Naive thymus-derived CD8-positive, alpha-beta T cell (primary cell): ENCODE results near the gene LRATD1. TPM values are rescaled to one million over a fixed set of nuclear protein-coding genes. Genes with fewer than 3 reads are reported as not detected.
A peak's percentile ranks its signal among the peaks of the same experiment; 100 is the strongest.
"Not testable (repeated sequence)": the region's sequence is repeated elsewhere in the genome, so short reads cannot be mapped to it uniquely, and the experiment has no call there.

Source experiments
- ATAC-seq, 2 donors: fragments of 150-1000 bp; cut with Tn5 transposase in 1 of 2; sonication (Bioruptor Pico), chemical (Tn5 transposase) in 1 of 2; 1 replicate in 1 of 2; 2 replicates in 1 of 2; pipeline ENCODE4 v1.10.0; 2021; ENCODE audit warnings: mild to moderate bottlenecking in 2 of 2, moderate library complexity in 2 of 2
- POLR2A ChIA-PET: fragments of 350-600 bp; sonication (Branson Sonifier 250); formaldehyde crosslinking; loops from one replicate; lab custom pipeline; 2021; ENCODE audit warnings: antibody characterized with exemption; lab: Charles Lee
- DNase-seq, 10 donors: peaks; one replicate each; pipeline versions ENCODE4 v3.0.0 to v3.0.0-alpha.2; 2020 to 2022
- H3K27ac Mint-ChIP-seq, 10 donors: one replicate each; pipeline ENCODE4 v1.8.0; 2020 to 2022; ENCODE audit warnings: mild to moderate bottlenecking in 10 of 10, mixed read lengths in 10 of 10, moderate library complexity in 4 of 10, inconsistent platforms in 1 of 10
- H3K27me3 Mint-ChIP-seq, 5 donors: one replicate each; pipeline ENCODE4 v1.8.0; 2021 to 2022; ENCODE audit warnings: mixed read lengths in 5 of 5
- H3K36me3 Mint-ChIP-seq, 3 donors: one replicate each; pipeline ENCODE4 v1.8.0; 2020 to 2022; ENCODE audit warnings: mixed read lengths in 3 of 3, mild to moderate bottlenecking in 2 of 3, inconsistent platforms in 1 of 3
- H3K4me1 Mint-ChIP-seq, 4 donors: one replicate each; pipeline ENCODE4 v1.8.0; 2021 to 2022; ENCODE audit warnings: mixed read lengths in 4 of 4
- H3K4me3 Mint-ChIP-seq, 10 donors: one replicate each; pipeline ENCODE4 v1.8.0; 2020 to 2022; ENCODE audit warnings: mild to moderate bottlenecking in 10 of 10, mixed read lengths in 10 of 10, moderate library complexity in 6 of 10, inconsistent platforms in 1 of 10
- H3K9me3 Mint-ChIP-seq, 9 donors: one replicate each; pipeline ENCODE4 v1.8.0; 2020 to 2022; ENCODE audit warnings: mixed read lengths in 9 of 9, mild to moderate bottlenecking in 3 of 9, inconsistent platforms in 1 of 9, moderate library complexity in 1 of 9
- polyA plus RNA-seq, 3 donors: library from polyadenylated mRNA; unstranded; fragments of 300-500 nt; fragmentation: Illumina TruSeq; gene quantifications; one replicate each; pipeline ENCODE4 v1.2.3, GENCODE V29; 2021
- total RNA-seq, 8 experiments: library from RNA in 2 of 8; stranded (reverse) in 2 of 8; gene quantifications; one replicate each; pipeline ENCODE4 v1.2.3 and lab custom pipeline; 2021 to 2026

LRATD1 gene
- total and polyA plus RNA-seq, 5 experiments from 2014 or later: not detected

- Mint-ChIP-seq H3K9me3 (peaks cover 0 to 20% (median 2%) of the 10 kb centered on the region in 9 donors), H3K36me3 (no peaks in the 10 kb centered on the region), H3K4me3 (no peak overlapping the region), H3K4me1 (no peaks in the 10 kb centered on the region), H3K27ac (peak overlapping the region in 1 of 10 donors; percentile 7), H3K27me3 (peaks cover 0 to 18% (median 7%) of the 10 kb centered on the region in 5 donors)
- DNase-seq (no peak), ATAC-seq (no peak)
- POLR2A ChIA-PET: no interaction called here
Observed at GRCh38 chr2:14616950-14617349, 15.6 kb upstream of the LRATD1 start.

- no peak overlapping the region for H3K4me3 Mint-ChIP-seq
- POLR2A ChIA-PET: no interaction called here
- no peaks in the 10 kb centered on the region for H3K4me1 Mint-ChIP-seq
- H3K27ac Mint-ChIP-seq: no peak overlapping the region
- no peak for DNase-seq
- H3K36me3 Mint-ChIP-seq: no peaks in the 10 kb centered on the region
- no peak for ATAC-seq
- H3K9me3 Mint-ChIP-seq: peaks cover 0 to 20% (median 2%) of the 10 kb centered on the region in 9 donors
- H3K27me3 Mint-ChIP-seq: peaks cover 0 to 18% (median 8%) of the 10 kb centered on the region in 5 donors
Observed at GRCh38 chr2:14619441-14619840, 13.1 kb upstream of the LRATD1 start.

GRCh38 chr2:14621114-14621513, 11.4 kb upstream of the LRATD1 start:
- Mint-ChIP-seq H3K27ac (no peak overlapping the region), H3K4me1 (no peaks in the 10 kb centered on the region), H3K9me3 (peaks cover 0 to 20% (median 2%) of the 10 kb centered on the region in 9 donors), H3K4me3 (no peak overlapping the region), H3K27me3 (peaks cover 0 to 15% (median 8%) of the 10 kb centered on the region in 5 donors), H3K36me3 (no peaks in the 10 kb centered on the region)
- POLR2A ChIA-PET: no interaction called here
- DNase-seq (no peak), ATAC-seq (no peak)

- Mint-ChIP-seq H3K27ac (no peak overlapping the region), H3K9me3 (peaks cover 0 to 20% (median 2%) of the 10 kb centered on the region in 9 donors), H3K36me3 (no peaks in the 10 kb centered on the region), H3K4me1 (no peaks in the 10 kb centered on the region), H3K27me3 (peaks cover 0 to 15% (median 8%) of the 10 kb centered on the region in 5 donors), H3K4me3 (no peak overlapping the region)
- ATAC-seq (no peak), DNase-seq (no peak)
- POLR2A ChIA-PET: no interaction called here
Observed at GRCh38 chr2:14621906-14622549, 10.5 kb upstream of the LRATD1 start.

- H3K4me3 Mint-ChIP-seq, DNase-seq, ATAC-seq, POLR2A ChIA-PET, H3K4me1 Mint-ChIP-seq, H3K27ac Mint-ChIP-seq, H3K36me3 Mint-ChIP-seq: not testable (repeated sequence)
- peaks cover 0 to 16% (median 8%) of the 10 kb centered on the region in 5 donors for H3K27me3 Mint-ChIP-seq
- H3K9me3 Mint-ChIP-seq: peaks cover 0 to 20% (median 3%) of the 10 kb centered on the region in 9 donors
Observed at GRCh38 chr2:14622550-14622939, 10.0 kb upstream of the LRATD1 start.

- peaks cover 0 to 26% (median 6%) of the 10 kb centered on the region in 9 donors for H3K9me3 Mint-ChIP-seq
- no peak overlapping the region for H3K27ac Mint-ChIP-seq
- no peaks in the 10 kb centered on the region for H3K36me3 Mint-ChIP-seq
- peaks cover 0 to 18% (median 8%) of the 10 kb centered on the region in 5 donors for H3K27me3 Mint-ChIP-seq
- ATAC-seq: no peak
- POLR2A ChIA-PET: no interaction called here
- H3K4me3 Mint-ChIP-seq: no peak overlapping the region
- no peak for DNase-seq
- H3K4me1 Mint-ChIP-seq: no peaks in the 10 kb centered on the region
Observed at GRCh38 chr2:14623237-14623636, 9.3 kb upstream of the LRATD1 start.

- ATAC-seq (no peak), DNase-seq (no peak)
- peaks cover 0 to 12% (median 3%) of the 10 kb centered on the region in 9 donors for H3K9me3 Mint-ChIP-seq
- H3K4me3 Mint-ChIP-seq: no peak overlapping the region
- no peaks in the 10 kb centered on the region for H3K36me3 Mint-ChIP-seq
- H3K27me3 Mint-ChIP-seq: peaks cover 12 to 40% (median 17%) of the 10 kb centered on the region in 5 donors
- no peaks in the 10 kb centered on the region for H3K4me1 Mint-ChIP-seq
- POLR2A ChIA-PET: no interaction called here
- no peak overlapping the region for H3K27ac Mint-ChIP-seq
Observed at GRCh38 chr2:14626873-14627272, 5.6 kb upstream of the LRATD1 start.

- peaks cover 0 to 5% (median 0%) of the 10 kb centered on the region in 3 donors for H3K36me3 Mint-ChIP-seq
- H3K4me1 Mint-ChIP-seq: peaks cover 0 to 5% (median 3%) of the 10 kb centered on the region in 4 donors
- no peak overlapping the region for H3K27ac Mint-ChIP-seq
- peaks cover 0 to 12% (median 3%) of the 10 kb centered on the region in 9 donors for H3K9me3 Mint-ChIP-seq
- no peak overlapping the region for H3K4me3 Mint-ChIP-seq
- no peak for DNase-seq
- peaks cover 19 to 58% (median 26%) of the 10 kb centered on the region in 5 donors for H3K27me3 Mint-ChIP-seq
- POLR2A ChIA-PET: no interaction called here
- ATAC-seq: no peak
Observed at GRCh38 chr2:14628901-14629300, 3.6 kb upstream of the LRATD1 start.

GRCh38 chr2:14631406-14632040, 994 bp upstream of the LRATD1 start:
- H3K36me3 Mint-ChIP-seq: peaks cover 0 to 5% (median 0%) of the 10 kb centered on the region in 3 donors
- POLR2A ChIA-PET: no interaction called here

GRCh38 chr2:14633061-14633460, 544 bp downstream of the LRATD1 start:
- peaks cover 0 to 16% (median 0%) of the 10 kb centered on the region in 9 donors for H3K9me3 Mint-ChIP-seq
- no peak for ATAC-seq
- H3K36me3 Mint-ChIP-seq: peaks cover 0 to 5% (median 5%) of the 10 kb centered on the region in 3 donors
- H3K27me3 Mint-ChIP-seq: peaks cover 27 to 81% (median 41%) of the 10 kb centered on the region in 5 donors
- no peak for DNase-seq
- H3K27ac Mint-ChIP-seq: no peak overlapping the region
- POLR2A ChIA-PET: no interaction called here
- H3K4me3 Mint-ChIP-seq: peak overlapping the region in 2 of 10 donors; percentile 19 to 63
- peaks cover 0 to 5% (median 3%) of the 10 kb centered on the region in 4 donors for H3K4me1 Mint-ChIP-seq

More at GRCh38 chr2:14631406-14632040, 994 bp upstream of the LRATD1 start:
- DNase-seq (no peak), ATAC-seq (no peak)
- no peak overlapping the region for H3K27ac Mint-ChIP-seq
- H3K27me3 Mint-ChIP-seq: peaks cover 19 to 78% (median 36%) of the 10 kb centered on the region in 5 donors
- H3K4me3 Mint-ChIP-seq: peak overlapping the region in 1 of 10 donors; percentile 22
- peaks cover 0 to 12% (median 3%) of the 10 kb centered on the region in 9 donors for H3K9me3 Mint-ChIP-seq
- H3K4me1 Mint-ChIP-seq: peaks cover 0 to 5% (median 3%) of the 10 kb centered on the region in 4 donors

GRCh38 chr2:14633461-14634181, 1.1 kb downstream of the LRATD1 start:
- peaks cover 26 to 76% (median 42%) of the 10 kb centered on the region in 5 donors for H3K27me3 Mint-ChIP-seq
- peaks cover 0 to 13% (median 0%) of the 10 kb centered on the region in 9 donors for H3K9me3 Mint-ChIP-seq
- peak overlapping the region in 1 of 10 donors; percentile 19 for H3K4me3 Mint-ChIP-seq
- peak in 1 of 2 donors; percentile 20 for ATAC-seq
- no peak for DNase-seq
- H3K4me1 Mint-ChIP-seq: peaks cover 0 to 5% (median 3%) of the 10 kb centered on the region in 4 donors
- H3K27ac Mint-ChIP-seq: no peak overlapping the region
- peaks cover 0 to 5% (median 5%) of the 10 kb centered on the region in 3 donors for H3K36me3 Mint-ChIP-seq
- POLR2A ChIA-PET: no interaction called here

- Mint-ChIP-seq H3K27me3 (peaks cover 26 to 71% (median 43%) of the 10 kb centered on the region in 5 donors), H3K36me3 (peaks cover 0 to 5% (median 5%) of the 10 kb centered on the region in 3 donors), H3K9me3 (peaks cover 0 to 13% (median 0%) of the 10 kb centered on the region in 9 donors), H3K4me1 (peaks cover 0 to 5% (median 3%) of the 10 kb centered on the region in 4 donors), H3K4me3 (no peak overlapping the region), H3K27ac (no peak overlapping the region)
- POLR2A ChIA-PET: no interaction called here
- DNase-seq: no peak
- ATAC-seq: no peak
Observed at GRCh38 chr2:14634182-14634488, 1.6 kb downstream of the LRATD1 start.
